ENCODE data around the gene PDE8B.

PDE8B gene

GRCh38 chr5:77172713-77173328 lies 37.7 kb upstream of the PDE8B start:
- Histone ChIP-seq H3K9ac (ENCODE audit: low read depth, low read length, poor library complexity) (no peak overlapping the region), H3K4me1 (ENCODE audit: control insufficient read depth in 2 of 2, insufficient read depth in 1 of 2, low read depth in 1 of 2, low read length in 2 of 2) (no peaks in the 10 kb centered on the region)
- DNase-seq (ENCODE audit: low spot score), result no peak

GRCh38 chr5:77174526-77174925 lies 36.0 kb upstream of the PDE8B start:
- no peak overlapping the region for H3K18ac ChIP-seq (ENCODE audit: low read length)
- H3K4me3 ChIP-seq (ENCODE audit: low read length in 2 of 2), result no peak overlapping the region
- H3K9me3 ChIP-seq (replicated peaks in 1 of 2; ENCODE audit: control insufficient read depth in 2 of 2, insufficient read depth in 1 of 2, low read depth in 1 of 2, low read length in 2 of 2), result no peaks in the 10 kb centered on the region
- H4K91ac ChIP-seq (ENCODE audit: low read depth, low read length, poor library complexity), result no peak overlapping the region
- H3K14ac ChIP-seq (ENCODE audit: low read length), result no peak overlapping the region
- no peak overlapping the region for H3K4me2 ChIP-seq (ENCODE audit: insufficient read depth, low read length, poor library complexity, severe bottlenecking)
- no peaks in the 10 kb centered on the region for H3K36me3 ChIP-seq (replicated peaks in 1 of 2; ENCODE audit: control insufficient read depth in 2 of 2, insufficient read depth in 2 of 2, low read length in 2 of 2)
- DNase-seq (ENCODE audit: low spot score), result no peak
- no peak overlapping the region for H2BK5ac ChIP-seq (ENCODE audit: low read length)
- H2BK15ac ChIP-seq (ENCODE audit: low read length), result no peak overlapping the region
- no CpG with 5 or more reads among the region's 6 CpGs for WGBS, 2 donors (ENCODE audit: extremely low coverage in 2 of 2, insufficient read length in 2 of 2, insufficient replicate concordance in 1 of 2)
- H3K4me1 ChIP-seq (ENCODE audit: control insufficient read depth in 2 of 2, insufficient read depth in 1 of 2, low read depth in 1 of 2, low read length in 2 of 2), result no peaks in the 10 kb centered on the region
- no peak overlapping the region for H2AK5ac ChIP-seq (ENCODE audit: low read depth, low read length)
- H4K8ac ChIP-seq (ENCODE audit: low read depth, low read length), result no peak overlapping the region
- H3K23ac ChIP-seq (ENCODE audit: low read depth, low read length, poor library complexity), result no peak overlapping the region
- H3K79me1 ChIP-seq (ENCODE audit: low read depth, low read length), result no peaks in the 10 kb centered on the region
- H3K4ac ChIP-seq (ENCODE audit: low read length), result no peak overlapping the region
- H3K9ac ChIP-seq (ENCODE audit: low read depth, low read length, poor library complexity), result no peak overlapping the region
- H2BK12ac ChIP-seq (ENCODE audit: low read length), result no peak overlapping the region
- H3K27me3 ChIP-seq (ENCODE audit: control insufficient read depth in 3 of 3, insufficient read depth in 3 of 3, low read depth in 1 of 3, low read length in 3 of 3), result peaks cover 0 to 49% (median 7%) of the 10 kb centered on the region in 3 experiments
- H3K27ac ChIP-seq (replicated peaks; ENCODE audit: low read length), result no peak overlapping the region
- H2BK120ac ChIP-seq (ENCODE audit: low read depth, low read length), result no peak overlapping the region
- no peak overlapping the region for H2AFZ ChIP-seq (ENCODE audit: low read length)

More at GRCh38 chr5:77172713-77173328, 37.7 kb upstream of the PDE8B start:
- no peak overlapping the region for H4K8ac ChIP-seq (ENCODE audit: low read depth, low read length)
- no peak overlapping the region for H3K27ac ChIP-seq (replicated peaks; ENCODE audit: low read length)
- H3K36me3 ChIP-seq (replicated peaks in 1 of 2; ENCODE audit: control insufficient read depth in 2 of 2, insufficient read depth in 2 of 2, low read length in 2 of 2), result no peaks in the 10 kb centered on the region
- H3K4me3 ChIP-seq (ENCODE audit: low read length in 2 of 2), result no peak overlapping the region
- no peaks in the 10 kb centered on the region for H3K79me1 ChIP-seq (ENCODE audit: low read depth, low read length)
- H4K91ac ChIP-seq (ENCODE audit: low read depth, low read length, poor library complexity), result no peak overlapping the region
- H3K14ac ChIP-seq (ENCODE audit: low read length), result no peak overlapping the region
- no peak overlapping the region for H3K4me2 ChIP-seq (ENCODE audit: insufficient read depth, low read length, poor library complexity, severe bottlenecking)
- no peak overlapping the region for H2AFZ ChIP-seq (ENCODE audit: low read length)
- no peak overlapping the region for H2BK120ac ChIP-seq (ENCODE audit: low read depth, low read length)
- H2BK12ac ChIP-seq (ENCODE audit: low read length), result no peak overlapping the region
- no peak overlapping the region for H2BK5ac ChIP-seq (ENCODE audit: low read length)
- no peaks in the 10 kb centered on the region for H3K9me3 ChIP-seq (replicated peaks in 1 of 2; ENCODE audit: control insufficient read depth in 2 of 2, insufficient read depth in 1 of 2, low read depth in 1 of 2, low read length in 2 of 2)
- H2BK15ac ChIP-seq (ENCODE audit: low read length), result no peak overlapping the region
- H2AK5ac ChIP-seq (ENCODE audit: low read depth, low read length), result no peak overlapping the region
- H3K27me3 ChIP-seq (ENCODE audit: control insufficient read depth in 3 of 3, insufficient read depth in 3 of 3, low read depth in 1 of 3, low read length in 3 of 3), result peaks cover 0 to 36% (median 0%) of the 10 kb centered on the region in 3 experiments
- no peak overlapping the region for H3K4ac ChIP-seq (ENCODE audit: low read length)
- no peak overlapping the region for H3K23ac ChIP-seq (ENCODE audit: low read depth, low read length, poor library complexity)
- no CpG with 5 or more reads among the region's 1 CpG for WGBS, 2 donors (ENCODE audit: extremely low coverage in 2 of 2, insufficient read length in 2 of 2, insufficient replicate concordance in 1 of 2)
- no peak overlapping the region for H3K18ac ChIP-seq (ENCODE audit: low read length)

GRCh38 chr5:77175231-77175630 lies 35.2 kb upstream of the PDE8B start:
- Histone ChIP-seq H2BK120ac (ENCODE audit: low read depth, low read length) (no peak overlapping the region), H3K4me1 (ENCODE audit: control insufficient read depth in 2 of 2, insufficient read depth in 1 of 2, low read depth in 1 of 2, low read length in 2 of 2) (no peaks in the 10 kb centered on the region), H2BK15ac (ENCODE audit: low read length) (no peak overlapping the region), H2AFZ (ENCODE audit: low read length) (no peak overlapping the region), H3K36me3 (replicated peaks in 1 of 2; ENCODE audit: control insufficient read depth in 2 of 2, insufficient read depth in 2 of 2, low read length in 2 of 2) (no peaks in the 10 kb centered on the region), H3K18ac (ENCODE audit: low read length) (no peak overlapping the region), H4K8ac (ENCODE audit: low read depth, low read length) (no peak overlapping the region), H3K9me3 (replicated peaks in 1 of 2; ENCODE audit: control insufficient read depth in 2 of 2, insufficient read depth in 1 of 2, low read depth in 1 of 2, low read length in 2 of 2) (no peaks in the 10 kb centered on the region), H3K27ac (replicated peaks; ENCODE audit: low read length) (no peak overlapping the region), H3K14ac (ENCODE audit: low read length) (no peak overlapping the region), H4K91ac (ENCODE audit: low read depth, low read length, poor library complexity) (no peak overlapping the region), H3K4ac (ENCODE audit: low read length) (no peak overlapping the region), H2BK12ac (ENCODE audit: low read length) (no peak overlapping the region), H3K27me3 (ENCODE audit: control insufficient read depth in 3 of 3, insufficient read depth in 3 of 3, low read depth in 1 of 3, low read length in 3 of 3) (peaks cover 3 to 56% (median 13%) of the 10 kb centered on the region in 3 experiments), H3K9ac (ENCODE audit: low read depth, low read length, poor library complexity) (no peak overlapping the region), H2BK5ac (ENCODE audit: low read length) (no peak overlapping the region), H3K79me1 (ENCODE audit: low read depth, low read length) (no peaks in the 10 kb centered on the region), H3K4me2 (ENCODE audit: insufficient read depth, low read length, poor library complexity, severe bottlenecking) (no peak overlapping the region), H3K4me3 (ENCODE audit: low read length in 2 of 2) (no peak overlapping the region), H3K23ac (ENCODE audit: low read depth, low read length, poor library complexity) (no peak overlapping the region), H2AK5ac (ENCODE audit: low read depth, low read length) (no peak overlapping the region)
- DNase-seq (ENCODE audit: low spot score), result no peak

- WGBS, 2 donors (ENCODE audit: extremely low coverage in 2 of 2, insufficient read length in 2 of 2, insufficient replicate concordance in 1 of 2), result no CpG with 5 or more reads among the region's 5 CpGs
- no peak overlapping the region for H3K9ac ChIP-seq (ENCODE audit: low read depth, low read length, poor library complexity)
- H3K27me3 ChIP-seq (ENCODE audit: control insufficient read depth in 3 of 3, insufficient read depth in 3 of 3, low read depth in 1 of 3, low read length in 3 of 3), result peaks cover 11 to 68% (median 25%) of the 10 kb centered on the region in 3 experiments
- no peaks in the 10 kb centered on the region for H3K79me1 ChIP-seq (ENCODE audit: low read depth, low read length)
- H4K91ac ChIP-seq (ENCODE audit: low read depth, low read length, poor library complexity), result no peak overlapping the region
- no peak overlapping the region for H2BK5ac ChIP-seq (ENCODE audit: low read length)
- H3K36me3 ChIP-seq (replicated peaks in 1 of 2; ENCODE audit: control insufficient read depth in 2 of 2, insufficient read depth in 2 of 2, low read length in 2 of 2), result no peaks in the 10 kb centered on the region
- no peak overlapping the region for H3K4me3 ChIP-seq (ENCODE audit: low read length in 2 of 2)
- H2AFZ ChIP-seq (ENCODE audit: low read length), result no peak overlapping the region
- H3K4me1 ChIP-seq (ENCODE audit: control insufficient read depth in 2 of 2, insufficient read depth in 1 of 2, low read depth in 1 of 2, low read length in 2 of 2), result no peaks in the 10 kb centered on the region
- H3K23ac ChIP-seq (ENCODE audit: low read depth, low read length, poor library complexity), result no peak overlapping the region
- no peak overlapping the region for H3K4ac ChIP-seq (ENCODE audit: low read length)
- H3K18ac ChIP-seq (ENCODE audit: low read length), result no peak overlapping the region
- H2AK5ac ChIP-seq (ENCODE audit: low read depth, low read length), result no peak overlapping the region
- no peak overlapping the region for H3K4me2 ChIP-seq (ENCODE audit: insufficient read depth, low read length, poor library complexity, severe bottlenecking)
- no peak overlapping the region for H3K27ac ChIP-seq (replicated peaks; ENCODE audit: low read length)
- no peak for DNase-seq (ENCODE audit: low spot score)
- H3K14ac ChIP-seq (ENCODE audit: low read length), result no peak overlapping the region
- H2BK120ac ChIP-seq (ENCODE audit: low read depth, low read length), result no peak overlapping the region
- H2BK15ac ChIP-seq (ENCODE audit: low read length), result no peak overlapping the region
- no peaks in the 10 kb centered on the region for H3K9me3 ChIP-seq (replicated peaks in 1 of 2; ENCODE audit: control insufficient read depth in 2 of 2, insufficient read depth in 1 of 2, low read depth in 1 of 2, low read length in 2 of 2)
- no peak overlapping the region for H4K8ac ChIP-seq (ENCODE audit: low read depth, low read length)
- H2BK12ac ChIP-seq (ENCODE audit: low read length), result no peak overlapping the region
Observed at GRCh38 chr5:77176429-77176828, 34.1 kb upstream of the PDE8B start.
